Endothelial cell of umbilical vein (primary cell): ENCODE data around the gene HMCN1. TPM values are rescaled to one million over a fixed set of nuclear protein-coding genes. Genes with fewer than 3 reads are reported as not detected.

Experiments used
- BruUV-seq: library from RNA; stranded (reverse); fragments of 400-500 nt; replicated peaks from 2 replicates; lab custom pipeline; 2021; lab: Mats Ljungman, UMichigan
- CTCF ChIA-PET: fragments of 300-600, 350-600 bp; sonication (Branson Sonifier 250); formaldehyde crosslinking; loops from one replicate; lab custom pipeline; 2021; ENCODE audit warnings: antibody characterized with exemption, inconsistent platforms; lab: Charles Lee
- POLR2A ChIA-PET: fragments of 300-600, 350-600 bp; sonication (Branson Sonifier 250); formaldehyde crosslinking; loops from one replicate; lab custom pipeline; 2021; ENCODE audit warnings: antibody characterized with exemption, inconsistent platforms; lab: Charles Lee
- DNase-seq: peaks from one replicate; pipeline ENCODE4 v3.0.0-alpha.2; 2011; ENCODE audit warnings: low read depth, low spot score
- FAIRE-seq: peaks from 2 replicates; lab custom pipeline; 2011; peaks lifted over from hg19 to GRCh38; lab: Jason Lieb, UNC
- H2AFZ ChIP-seq: 2 replicates; pipeline ENCODE4 v1.6.0; 2012; ENCODE audit warnings: low read depth, low read length, control low read depth, inconsistent platforms
- H3K27ac ChIP-seq: 2 replicates; pipeline ENCODE4 v1.5.1; 2011; ENCODE audit warnings: low read depth, mild to moderate bottlenecking, control low read depth, low read length, moderate library complexity; ENCODE audit not compliant: insufficient read depth
- H3K27me3 ChIP-seq, 2 experiments: 2 replicates each; pipeline versions ENCODE4 v1.6.0 to v1.6.1; 2011; ENCODE audit warnings: low read length in 2 of 2, mixed read lengths in 1 of 2; ENCODE audit not compliant: control insufficient read depth in 2 of 2, insufficient read depth in 2 of 2
- H3K36me3 ChIP-seq, 2 experiments: 2 replicates in 1 of 2; 3 replicates in 1 of 2; pipeline ENCODE4 v1.5.1; 2011; ENCODE audit warnings: low read length in 2 of 2, mild to moderate bottlenecking in 1 of 2, moderate library complexity in 1 of 2; ENCODE audit not compliant: control insufficient read depth in 2 of 2, insufficient read depth in 2 of 2; ENCODE audit errors: extremely low read depth in 1 of 2
- H3K4me1 ChIP-seq: 3 replicates; pipeline ENCODE4 v1.5.1; 2011; ENCODE audit warnings: mild to moderate bottlenecking, low read length; ENCODE audit not compliant: control insufficient read depth, insufficient read depth; ENCODE audit errors: extremely low read depth
- H3K4me2 ChIP-seq: 2 replicates; pipeline ENCODE4 v1.6.1; 2011; ENCODE audit warnings: low read length, control low read depth, mixed read lengths; ENCODE audit not compliant: insufficient read depth
- H3K4me3 ChIP-seq, 3 experiments: fragments of 200-600 bp in 1 of 3; sonication (generic), shearing (Covaris generic) in 1 of 3; replicated peaks in 1 of 3; 2 replicates each; pipeline ENCODE4 v1.5.1; 2011 to 2016; ENCODE audit warnings: control low read depth in 3 of 3, low read length in 3 of 3, mild to moderate bottlenecking in 2 of 3, inconsistent platforms in 1 of 3, low read depth in 1 of 3, moderate library complexity in 1 of 3; ENCODE audit not compliant: insufficient read depth in 1 of 3
- H3K79me2 ChIP-seq: 2 replicates; pipeline ENCODE4 v1.6.0; 2012; ENCODE audit warnings: low read length, inconsistent platforms; ENCODE audit not compliant: control insufficient read depth, insufficient read depth
- H3K9ac ChIP-seq: replicated peaks from 2 replicates; pipeline ENCODE3; 2011; ENCODE audit warnings: low read length, control low read depth; ENCODE audit not compliant: insufficient read depth; ENCODE audit errors: extremely low read depth
- H3K9me1 ChIP-seq: replicated peaks from 3 replicates; pipeline ENCODE4 v1.6.0; 2011; ENCODE audit warnings: mild to moderate bottlenecking, low read length; ENCODE audit not compliant: control insufficient read depth, insufficient read depth; ENCODE audit errors: extremely low read depth
- H3K9me3 ChIP-seq: replicated peaks from 2 replicates; pipeline ENCODE4 v1.5.1; 2012; ENCODE audit warnings: low read length, inconsistent platforms; ENCODE audit not compliant: control insufficient read depth, insufficient read depth
- H4K20me1 ChIP-seq: replicated peaks from 2 replicates; pipeline ENCODE3; 2011; ENCODE audit warnings: mild to moderate bottlenecking, low read length; ENCODE audit not compliant: control insufficient read depth, insufficient read depth; ENCODE audit errors: extremely low read depth
- CTCF ChIP-seq, 2 donors: IDR thresholded peaks; 1 replicate in 1 of 2; 2 replicates in 1 of 2; pipeline ENCODE4 v1.5.1; 2011; ENCODE audit warnings: low read length in 2 of 2, mild to moderate bottlenecking in 2 of 2, moderate library complexity in 2 of 2, control low read depth in 1 of 2, inconsistent platforms in 1 of 2, low read depth in 1 of 2; ENCODE audit not compliant: insufficient read depth in 1 of 2; ENCODE audit errors: extremely low read depth in 1 of 2
- EZH2 ChIP-seq: IDR thresholded peaks from 2 replicates; pipeline ENCODE4 v1.6.1; 2012; ENCODE audit warnings: borderline replicate concordance, low read depth, mild to moderate bottlenecking, moderate library complexity, low read length, inconsistent platforms; ENCODE audit not compliant: severe bottlenecking
- FOS ChIP-seq: IDR thresholded peaks from 2 replicates; pipeline ENCODE4 v1.6.1; 2011; ENCODE audit warnings: mild to moderate bottlenecking, low read length, moderate library complexity, borderline replicate concordance; ENCODE audit not compliant: insufficient read depth
- GATA2 ChIP-seq: IDR thresholded peaks from 2 replicates; pipeline ENCODE4 v1.7.0; 2011; ENCODE audit warnings: low read depth, mild to moderate bottlenecking, moderate library complexity, mixed read lengths, low read length; ENCODE audit not compliant: insufficient read length, insufficient read depth
- JUN ChIP-seq: IDR thresholded peaks from 2 replicates; pipeline ENCODE4 v1.6.1; 2011; ENCODE audit warnings: borderline replicate concordance, low read depth; ENCODE audit not compliant: insufficient read length, insufficient read depth
- MAX ChIP-seq: IDR thresholded peaks from 2 replicates; pipeline ENCODE4 v1.6.1; 2011; ENCODE audit not compliant: insufficient read depth, insufficient read length
- MYC ChIP-seq: IDR thresholded peaks from one replicate; pipeline ENCODE4 v1.6.1; 2011; ENCODE audit warnings: mild to moderate bottlenecking, low read depth, low read length
- POLR2A ChIP-seq: IDR thresholded peaks from 2 replicates; pipeline ENCODE4 v1.6.1; 2012; ENCODE audit warnings: low read depth, mild to moderate bottlenecking, control low read depth, low read length
- POLR2AphosphoS5 ChIP-seq: IDR thresholded peaks from 2 replicates; pipeline ENCODE4 v1.6.1; 2012; ENCODE audit warnings: low read depth, mild to moderate bottlenecking, control low read depth, low read length, moderate library complexity; ENCODE audit not compliant: insufficient read depth
- dilution Hi-C: fragments of 300-500 bp; cut with MboI; formaldehyde crosslinking; loops from one replicate; pipeline ENCODE4 v1.15.0; 2019; ENCODE audit warnings: low sequenced_read_pairs; ENCODE audit not compliant: extremely low pct_ligation_motif_present
- intact Hi-C: fragments of 100-400 bp; cut with micrococcal nuclease; formaldehyde crosslinking; loops from one replicate; pipeline ENCODE4 v1.10.0; 2022
- polyA plus RNA-seq, 4 experiments: library from polyadenylated mRNA; depleted of rRNA in 3 of 4; stranded (reverse) in 3 of 4; unstranded in 1 of 4; fragments of >200 nt; gene quantifications; 2 replicates each; pipeline versions ENCODE4 v1.2.1 to v1.2.3, GENCODE V29; 2011 to 2012; ENCODE audit warnings: missing spikeins in 1 of 4
- total RNA-seq: library from RNA; stranded (reverse); gene quantifications from 2 replicates; pipeline ENCODE4 v1.2.3, GENCODE V29; 2021

The HMCN1 gene
- total and polyA plus RNA-seq, 2 donors (not counting 3 experiments of a cell fraction or from before 2014, with no cell fraction given), result 10.3 to 16.0 TPM

- FAIRE-seq (no peak), DNase-seq (peak; percentile 7)
- TF ChIP-seq JUN (no peak), GATA2 (no peak), POLR2A (no peak), FOS (no peak), MAX (no peak), POLR2AphosphoS5 (no peak), MYC (no peak), EZH2 (no peak), CTCF (IDR thresholded peaks at IDR 0.05; ENCODE audit: extremely low read depth in 1 of 2, insufficient read depth in 1 of 2, low read depth in 1 of 2, low read length in 2 of 2) (no peak)
- Histone ChIP-seq H3K4me1 (peaks cover 25% of the 10 kb centered on the region), H3K4me3 (no peak overlapping the region), H3K9me1 (no peaks in the 10 kb centered on the region), H3K27ac (peak overlapping the region; percentile 83), H2AFZ (peak overlapping the region; percentile 25), H3K27me3 (no peaks in the 10 kb centered on the region), H3K79me2 (no peaks in the 10 kb centered on the region), H4K20me1 (no peaks in the 10 kb centered on the region), H3K9me3 (no peaks in the 10 kb centered on the region), H3K9ac (no peak overlapping the region), H3K36me3 (no peaks in the 10 kb centered on the region), H3K4me2 (peak overlapping the region; percentile 80)
- POLR2A ChIA-PET, result no interaction called here
- BruUV-seq, result TSS peak; percentile 64
- intact Hi-C loops, result loop anchor here (5.0 kb wide), 1 partner anchor 325 kb away; no protein-coding TSS in a partner anchor
- CTCF ChIA-PET, result interaction anchor here (1.5 to 2.9 kb wide), 4 partner anchors 12 to 467 kb away, joined by 6 to 15 read pairs (median 8); no protein-coding TSS in a partner anchor
- dilution Hi-C loops, result no loop called here
Measured at GRCh38 chr1:186187601-186188000, 453.4 kb downstream of the HMCN1 start.
